SK-N-DZ (cell line): ENCODE results near the gene DNASE1L2.

Experiments
- DNase-seq: peaks from one replicate; pipeline ENCODE4 v3.0.0-alpha.2; 2015; ENCODE audit warnings: low spot score
- small RNA-seq, 2 experiments: library from RNA; depleted of rRNA; stranded (forward); fragments of <200 nt; gene quantifications; one replicate each; pipeline ENCODE3, GENCODE V24; 2014

Gene DNASE1L2

DNA sequence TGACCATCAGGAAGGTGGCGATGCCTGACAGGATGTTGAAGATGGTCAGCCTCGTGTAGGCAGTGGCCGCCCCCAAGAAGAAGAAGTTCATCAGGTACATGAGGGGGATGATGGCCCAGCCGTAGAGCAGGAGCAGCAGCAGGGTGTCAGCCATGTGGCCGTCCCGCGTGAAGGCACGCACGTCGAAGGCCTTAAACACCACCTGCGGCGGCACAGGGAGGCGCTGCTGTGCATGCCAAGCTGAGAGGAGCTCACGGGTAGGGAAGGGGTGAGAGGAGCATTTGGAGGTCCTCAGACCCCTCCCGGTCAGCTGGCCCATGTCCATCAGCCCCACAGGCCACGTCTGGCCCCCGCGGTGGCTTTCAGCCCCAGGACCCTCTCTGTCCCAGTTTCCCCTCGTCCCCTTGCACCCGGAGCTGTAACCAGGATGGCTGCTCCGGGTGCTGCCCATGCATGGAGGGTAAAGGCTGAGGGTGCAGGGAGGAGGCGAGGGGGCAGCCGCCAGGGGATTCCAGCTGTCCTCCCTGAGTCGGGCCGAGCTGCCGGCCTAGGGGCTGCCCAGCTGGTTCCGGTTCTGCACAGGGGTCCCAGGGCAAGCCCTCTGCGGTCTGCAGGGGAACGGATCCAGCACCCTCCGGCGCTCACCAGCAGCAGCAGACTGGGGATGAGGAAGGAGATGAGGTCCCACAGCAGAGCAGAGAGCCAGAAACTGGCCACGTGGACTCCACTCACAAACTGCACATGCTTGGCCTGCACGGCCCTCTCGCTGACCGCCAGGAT is 48.7 kb downstream of the DNASE1L2 start:
- no peak for DNase-seq

DNA sequence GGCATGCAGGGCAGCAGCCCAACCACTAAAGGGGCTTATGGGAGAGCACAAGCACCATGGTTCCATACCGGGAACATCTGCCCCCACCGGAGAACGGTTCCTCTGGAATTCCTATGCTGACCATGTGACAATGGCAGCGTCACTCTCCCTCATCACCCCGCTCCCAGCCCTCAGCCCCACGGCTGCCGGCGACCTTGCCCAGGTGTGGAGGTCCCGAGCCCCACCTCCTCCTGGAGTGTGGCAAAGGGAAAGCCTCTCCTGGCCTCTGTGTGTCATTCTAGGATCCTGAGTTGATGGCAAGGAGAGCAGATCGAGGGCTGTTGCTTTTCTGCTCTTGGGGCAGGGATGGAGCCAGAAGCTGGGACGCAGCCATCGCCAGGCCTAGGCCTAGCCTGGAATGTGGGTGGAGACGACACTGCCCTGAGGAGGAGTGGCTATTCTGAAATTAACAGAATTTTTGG is 49.5 kb downstream of the DNASE1L2 start:
- no peak for DNase-seq

DNA sequence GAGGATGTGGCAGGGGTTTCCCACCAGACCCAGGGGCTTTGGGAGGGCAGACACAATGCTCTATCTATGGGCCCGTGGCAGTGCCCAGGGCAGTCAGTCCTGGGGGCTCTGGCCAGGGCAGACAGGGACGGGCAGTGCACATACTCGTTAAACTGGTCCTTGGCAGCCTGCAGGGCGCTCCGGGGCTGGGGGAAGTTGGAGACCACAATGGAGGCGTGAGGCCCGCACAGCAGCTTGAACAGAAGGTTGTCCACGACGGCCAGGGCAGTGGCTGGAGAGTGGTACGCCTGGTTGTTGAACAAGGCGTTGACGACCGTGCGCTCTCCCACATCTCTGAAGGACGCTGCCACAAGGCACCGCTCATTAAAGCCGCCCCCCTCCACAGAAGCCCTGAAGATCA is 50.3 kb downstream of the DNASE1L2 start:
- DNase-seq = no peak

DNA sequence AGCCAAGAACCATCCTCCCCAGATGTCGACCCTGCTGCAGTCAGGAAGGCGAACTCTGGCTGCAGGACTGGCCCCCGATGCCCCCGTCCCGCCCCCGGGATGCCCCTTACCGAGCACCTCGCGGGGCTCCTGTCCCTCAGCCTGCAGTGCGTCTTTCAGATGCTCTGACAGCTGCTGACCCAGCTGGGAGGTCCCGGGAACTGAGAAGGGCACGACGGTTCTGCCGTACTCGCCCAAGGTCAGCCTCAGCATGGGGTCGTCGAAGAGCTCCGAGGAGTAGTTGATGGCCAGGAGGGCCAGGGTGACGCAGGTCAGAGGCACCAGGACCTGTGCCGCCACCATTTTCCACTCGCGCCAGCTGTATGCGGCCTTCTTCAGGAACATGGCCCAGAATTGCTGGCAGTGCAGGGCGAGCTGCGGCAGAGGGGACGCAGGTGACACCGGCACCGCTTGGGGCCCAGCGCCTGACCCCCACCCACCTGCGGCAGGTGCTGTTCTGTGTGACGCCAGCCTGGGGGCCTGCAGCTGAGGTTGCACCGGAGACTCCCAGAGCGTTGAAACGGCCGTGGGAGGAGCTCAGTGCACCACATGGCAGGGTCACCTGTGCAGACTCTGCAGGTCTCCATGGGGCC is 51.8 kb downstream of the DNASE1L2 start:
- DNase-seq = no peak

Small RNAs within 50 kb of the gene (small RNA-seq; reads per million reads assigned to genes)
- 0 to 0.09 reads per million in 2 experiments for gene MIR3677
- 0 to 0.04 reads per million in 2 experiments for gene MIR4717
